DMS53 treated with DMSO at 0.1 percent for 48 hours (cell line): ENCODE measurements around the gene AP4M1.
A peak's percentile ranks its signal among the peaks of the same experiment; 100 is the strongest.

Source experiments
- DNase-seq: peaks from one replicate; lab custom pipeline; 2025; ENCODE audit not compliant: unreplicated experiment; lab: John Stamatoyannopoulos, UW

The AP4M1 gene

DNA sequence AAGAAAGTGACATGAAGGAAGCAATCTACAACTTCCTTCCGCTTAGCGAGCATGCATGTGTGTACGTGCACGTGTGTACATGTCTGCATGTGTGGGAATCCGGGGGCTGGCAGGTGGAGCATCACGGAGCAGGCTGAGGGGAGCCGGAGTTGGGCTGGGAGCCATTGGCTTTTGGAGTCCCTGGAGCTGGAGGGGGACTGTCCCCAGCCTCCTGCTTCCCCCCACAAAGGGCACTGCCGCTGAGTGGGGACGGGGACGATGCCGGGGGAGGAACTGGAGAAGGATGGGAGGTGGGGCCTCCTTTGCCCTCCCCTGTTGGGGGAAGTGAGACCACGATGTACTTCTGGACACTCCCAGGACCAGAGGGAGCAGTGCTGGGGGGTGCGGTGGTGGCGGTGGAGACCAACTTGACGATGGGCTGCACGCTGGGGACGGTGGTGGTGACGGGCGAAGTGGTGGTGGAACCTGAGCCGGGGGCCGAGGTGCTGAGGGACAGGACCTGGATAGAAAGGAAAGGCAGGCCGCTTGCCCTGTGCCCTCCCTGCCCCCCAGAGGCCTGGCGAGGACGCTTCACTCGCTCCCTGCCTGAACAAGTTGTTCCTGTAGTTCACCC, 5.8 kb downstream of the AP4M1 start:
- DNase-seq: no peak

DNA sequence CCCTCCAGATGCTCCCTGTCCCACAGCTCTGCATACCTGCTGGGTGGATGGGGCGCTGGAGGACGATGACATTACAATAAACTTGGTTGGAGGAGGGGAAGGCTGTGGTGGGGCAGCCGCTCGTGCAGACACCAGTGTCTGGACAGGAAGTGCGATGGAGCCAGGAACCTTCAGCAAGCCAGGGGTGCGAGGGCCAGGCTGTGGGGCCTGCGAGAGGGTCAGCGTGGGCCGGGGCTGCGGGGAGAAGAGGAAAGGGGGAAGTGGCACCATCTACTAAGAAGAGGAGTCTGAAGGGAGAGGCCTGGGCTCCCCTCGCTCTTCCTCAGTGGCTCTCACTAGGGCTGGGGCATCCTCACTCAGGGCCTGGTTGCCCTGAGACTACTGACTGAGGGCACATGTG, 6.4 kb downstream of the AP4M1 start:
- no peak for DNase-seq

DNA sequence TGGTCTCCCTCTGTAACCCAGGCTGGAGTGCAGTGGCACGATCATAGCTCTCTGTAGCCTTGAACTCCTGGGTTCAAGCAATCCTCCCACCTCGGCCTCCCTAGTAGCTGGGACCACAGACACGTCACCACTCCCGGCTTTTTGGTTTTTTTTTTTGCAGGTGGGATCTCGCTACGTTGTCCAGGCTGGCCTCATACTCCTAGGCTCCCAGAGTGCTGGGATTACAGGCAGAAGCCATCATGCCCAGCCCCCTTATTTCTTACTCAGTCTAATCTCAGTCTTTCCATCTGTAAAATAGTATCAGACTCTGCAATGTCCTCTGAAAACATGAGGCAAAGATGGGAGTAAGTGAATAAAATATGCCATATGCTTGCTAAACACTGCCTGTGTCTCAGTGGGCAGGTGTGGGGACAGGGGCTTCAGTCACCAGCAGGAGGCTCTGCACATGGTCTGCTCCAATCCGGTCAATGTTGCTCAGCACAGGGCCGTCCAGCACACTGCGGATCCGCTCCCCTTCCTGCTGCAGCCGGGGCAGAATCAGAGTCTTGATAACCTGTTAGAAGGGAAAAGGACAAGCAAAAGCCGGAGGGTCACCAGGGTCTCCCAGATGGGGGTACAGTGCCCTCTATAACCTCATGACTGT, 8.2 kb downstream of the AP4M1 start:
- no peak for DNase-seq

DNA sequence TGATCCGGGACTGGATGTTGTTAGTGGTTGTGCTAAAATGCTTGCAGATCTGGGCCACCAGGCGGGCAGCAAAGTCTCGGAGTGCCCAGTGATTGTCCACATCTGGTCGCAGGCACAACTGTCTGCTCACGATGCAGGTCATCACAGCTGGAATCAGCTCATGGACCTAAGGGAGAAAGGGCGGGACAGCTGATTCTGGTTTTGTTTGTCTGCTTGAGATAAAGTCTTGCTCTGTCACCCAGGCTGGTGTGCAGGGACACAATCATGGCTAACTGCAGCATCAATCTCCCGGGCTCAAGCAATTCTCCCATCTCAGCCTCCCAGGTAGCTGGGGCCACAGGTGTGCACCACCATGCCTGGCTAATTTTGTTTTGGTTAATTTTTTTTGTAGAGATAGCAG, 9.7 kb downstream of the AP4M1 start:
- no peak for DNase-seq

DNA sequence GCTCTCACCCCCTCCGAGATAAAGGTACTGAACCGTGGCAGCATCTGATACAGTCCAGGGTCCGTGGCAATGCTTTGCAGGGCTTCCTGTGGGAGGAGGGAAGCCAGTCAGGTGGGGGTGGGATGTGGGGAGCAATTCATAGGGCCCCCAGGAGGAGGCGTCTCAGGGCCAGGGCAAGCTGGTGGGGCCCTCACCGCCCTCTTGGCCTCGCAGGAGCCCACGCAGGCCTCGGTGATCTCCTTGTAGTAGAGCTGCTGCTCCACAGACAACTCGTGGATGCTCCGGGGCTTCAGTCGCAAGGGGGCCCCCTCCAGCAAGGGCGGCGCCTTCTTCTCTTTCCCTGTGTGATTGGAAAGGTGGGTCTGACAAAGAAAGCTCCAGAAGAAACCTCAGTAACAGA, 10.5 kb downstream of the AP4M1 start:
- DNase-seq: no peak

DNA sequence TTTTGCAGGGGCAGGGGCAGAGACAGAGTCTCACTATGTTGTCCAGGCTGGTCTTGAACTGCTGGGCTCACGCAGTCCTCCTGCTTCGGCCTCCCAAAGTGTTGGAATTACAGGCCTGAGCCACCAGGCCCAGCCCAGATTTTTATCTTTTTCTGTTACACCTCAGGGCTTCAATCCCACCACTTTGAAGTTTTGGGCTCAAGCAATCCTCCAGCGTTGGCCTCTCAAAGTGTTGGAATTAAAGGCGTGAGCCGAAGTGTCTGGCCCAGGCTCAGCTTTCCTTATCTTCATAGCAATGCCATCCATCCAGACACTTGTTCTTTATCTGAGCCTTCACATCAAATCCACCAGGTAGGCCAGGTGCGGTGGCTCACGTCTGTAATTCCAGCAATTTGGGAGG, 13.6 kb downstream of the AP4M1 start:
- DNase-seq: no peak

DNA sequence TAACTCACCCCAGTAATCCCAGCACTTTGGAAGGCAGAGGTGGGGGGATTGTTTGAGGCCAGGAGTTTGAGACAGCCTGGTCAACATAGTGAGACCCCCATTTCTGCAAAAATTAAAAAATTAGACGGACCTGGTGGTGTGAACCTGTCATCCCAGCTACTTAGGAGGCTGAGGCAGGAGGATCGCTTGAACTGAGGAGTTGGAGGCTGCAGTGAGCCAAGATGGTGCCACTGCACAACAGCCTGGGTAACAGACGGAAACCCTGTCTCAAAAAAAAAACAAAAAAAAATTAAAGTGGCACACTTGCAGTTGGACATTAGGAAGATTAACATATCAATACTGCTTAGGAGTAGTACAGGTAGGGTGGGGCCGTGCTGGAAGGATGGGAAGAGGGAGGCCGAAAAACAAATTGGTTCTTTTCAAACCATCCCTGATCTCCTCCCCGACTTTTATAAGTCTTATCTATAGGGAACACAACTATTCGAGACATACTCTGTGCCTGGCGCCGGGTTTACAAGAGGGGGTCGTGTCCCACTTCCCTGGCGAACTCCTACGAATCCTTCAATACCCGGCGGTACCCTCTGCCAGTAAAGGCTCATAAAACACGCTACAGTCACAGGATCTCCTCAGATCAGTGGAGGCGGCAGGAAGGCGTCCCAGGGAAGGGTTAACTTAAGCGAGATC, 17.1 kb downstream of the AP4M1 start:
- DNase-seq: no peak

DNA sequence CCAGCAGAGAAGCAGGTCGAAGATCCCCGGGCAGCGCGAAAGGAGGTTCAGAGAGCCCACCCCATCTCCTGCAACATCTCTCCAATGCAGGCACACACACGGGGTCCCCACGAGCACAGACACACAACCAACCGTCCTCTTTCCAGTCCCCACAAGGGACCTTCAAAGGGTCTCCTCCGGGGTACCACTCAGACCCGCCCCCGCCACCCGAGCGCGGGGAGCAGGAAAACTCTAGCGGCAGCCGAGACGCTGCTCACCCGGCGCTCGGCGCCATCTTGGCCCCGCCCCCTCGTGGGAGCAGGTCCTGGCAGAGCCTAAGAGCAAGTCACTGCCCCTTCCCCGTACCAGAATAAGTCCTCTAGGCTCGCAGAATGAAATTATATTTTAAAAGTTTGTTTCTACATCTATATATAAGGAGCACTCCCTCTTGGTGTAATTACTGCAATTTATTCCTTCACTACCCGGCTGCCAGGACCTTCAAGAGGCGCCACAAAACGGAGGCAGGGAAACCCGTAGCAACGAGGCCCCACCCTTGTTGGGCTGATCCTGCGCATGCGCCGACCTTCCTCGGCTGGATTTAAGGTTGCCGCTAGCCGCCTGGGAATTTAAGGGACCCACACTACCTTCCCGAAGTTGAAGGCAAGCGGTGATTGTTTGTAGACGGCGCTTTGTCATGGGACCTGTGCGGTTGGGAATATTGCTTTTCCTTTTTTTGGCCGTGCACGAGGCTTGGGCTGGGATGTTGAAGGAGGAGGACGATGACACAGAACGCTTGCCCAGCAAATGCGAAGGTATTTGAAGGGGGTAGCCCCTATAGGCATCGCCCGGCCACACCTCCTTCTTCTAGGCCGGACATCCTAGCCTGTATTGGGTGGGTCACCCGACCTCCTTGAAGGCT, 17.9 kb downstream of the AP4M1 start, which contains the start of the genes CNPY4 and TAF6:
TSS of gene CNPY4 (plus strand) at position 563 of the 898 bp plus-strand sequence. CDS start at position 674, 111 bp downstream.
TSS of gene TAF6 (minus strand) at position 287 of the 898 bp plus-strand sequence. CDS start 5,149 bp downstream, outside the sequence.
- DNase-seq: peak; percentile 94

DNA sequence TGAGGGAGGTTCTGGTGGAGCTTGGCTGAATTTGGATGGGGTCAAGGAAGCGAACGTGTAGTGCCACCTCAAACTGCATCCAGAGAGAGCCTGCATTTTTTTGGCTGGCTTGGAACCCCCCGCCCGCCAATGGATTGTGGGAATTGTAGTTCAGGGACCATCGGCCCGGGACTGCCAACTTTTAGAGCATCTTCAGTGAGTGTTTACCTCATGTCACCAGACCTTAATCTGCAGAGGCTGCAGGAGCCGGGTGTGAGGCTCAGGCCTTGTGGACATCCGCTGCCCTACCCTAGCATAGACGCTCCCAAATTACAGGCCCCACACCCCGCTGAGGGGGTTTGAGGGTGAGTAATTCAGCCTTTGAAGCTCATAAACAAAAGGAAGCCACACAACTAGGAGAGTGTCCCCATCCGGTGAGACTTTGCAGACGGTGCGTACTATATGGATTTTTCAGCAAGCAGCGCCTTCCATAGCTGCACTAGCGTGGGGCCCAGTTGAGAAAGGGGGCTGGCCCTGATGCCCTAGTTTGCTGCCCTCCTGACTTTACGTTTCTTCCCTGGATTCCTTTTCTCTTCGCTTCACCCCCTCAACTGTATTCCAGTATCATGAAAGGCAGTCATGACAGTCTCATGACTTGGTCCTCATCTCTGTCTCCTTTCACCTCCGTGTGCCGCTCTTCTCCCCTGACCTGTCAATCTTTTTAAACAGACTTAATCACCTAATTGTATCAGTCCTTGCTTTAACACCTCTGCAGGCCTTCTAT, 18.7 kb downstream of the AP4M1 start:
- peak; percentile 63 for DNase-seq

DNA sequence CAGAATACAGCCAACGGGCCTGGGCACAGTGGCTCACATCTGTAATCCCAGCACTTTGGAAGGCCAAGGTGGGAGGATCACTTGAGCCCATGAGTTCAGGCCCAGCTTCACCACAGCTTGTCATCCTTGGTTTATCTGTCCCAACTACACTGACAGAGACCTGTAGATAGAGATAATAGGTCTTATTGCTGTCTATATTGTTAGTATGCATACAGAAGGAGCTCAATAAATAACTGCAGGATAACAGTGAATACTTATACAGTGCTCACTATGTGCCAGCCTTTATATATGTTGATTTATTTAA, 19.2 kb downstream of the AP4M1 start:
- DNase-seq: no peak

DNA sequence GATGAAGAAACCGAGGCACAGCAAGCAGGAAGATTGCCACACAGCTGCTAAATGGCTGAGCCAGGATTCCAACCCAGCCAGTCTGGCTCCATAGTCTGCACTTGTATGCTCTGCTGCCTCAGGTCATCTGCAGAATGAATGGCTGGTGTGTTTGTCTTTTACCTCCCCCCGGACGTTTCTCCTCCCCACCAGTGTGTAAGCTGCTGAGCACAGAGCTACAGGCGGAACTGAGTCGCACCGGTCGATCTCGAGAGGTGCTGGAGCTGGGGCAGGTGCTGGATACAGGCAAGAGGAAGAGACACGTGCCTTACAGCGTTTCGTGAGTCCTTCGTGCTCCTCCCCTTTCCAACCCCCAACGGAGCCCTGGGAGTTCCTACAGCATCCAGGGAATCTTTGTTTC, 20.6 kb downstream of the AP4M1 start:
- peak; percentile 98 for DNase-seq

DNA sequence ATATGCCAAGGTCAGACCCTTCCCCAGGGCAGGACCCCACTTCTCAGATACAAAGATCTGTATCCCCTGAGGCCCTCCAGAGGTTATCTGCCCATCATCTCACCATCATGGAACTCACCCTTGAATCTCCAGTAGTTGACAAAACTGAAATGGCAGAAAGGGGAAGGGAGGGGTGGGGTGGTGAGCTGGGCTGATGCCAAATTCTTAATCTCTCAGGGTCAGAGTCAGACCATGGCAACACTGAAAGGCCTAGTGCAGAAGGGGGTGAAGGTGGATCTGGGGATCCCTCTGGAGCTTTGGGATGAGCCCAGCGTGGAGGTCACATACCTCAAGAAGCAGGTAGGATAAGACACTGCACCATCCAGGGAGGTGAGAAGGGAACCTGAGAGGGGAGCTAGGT, 21.1 kb downstream of the AP4M1 start:
- DNase-seq: no peak

DNA sequence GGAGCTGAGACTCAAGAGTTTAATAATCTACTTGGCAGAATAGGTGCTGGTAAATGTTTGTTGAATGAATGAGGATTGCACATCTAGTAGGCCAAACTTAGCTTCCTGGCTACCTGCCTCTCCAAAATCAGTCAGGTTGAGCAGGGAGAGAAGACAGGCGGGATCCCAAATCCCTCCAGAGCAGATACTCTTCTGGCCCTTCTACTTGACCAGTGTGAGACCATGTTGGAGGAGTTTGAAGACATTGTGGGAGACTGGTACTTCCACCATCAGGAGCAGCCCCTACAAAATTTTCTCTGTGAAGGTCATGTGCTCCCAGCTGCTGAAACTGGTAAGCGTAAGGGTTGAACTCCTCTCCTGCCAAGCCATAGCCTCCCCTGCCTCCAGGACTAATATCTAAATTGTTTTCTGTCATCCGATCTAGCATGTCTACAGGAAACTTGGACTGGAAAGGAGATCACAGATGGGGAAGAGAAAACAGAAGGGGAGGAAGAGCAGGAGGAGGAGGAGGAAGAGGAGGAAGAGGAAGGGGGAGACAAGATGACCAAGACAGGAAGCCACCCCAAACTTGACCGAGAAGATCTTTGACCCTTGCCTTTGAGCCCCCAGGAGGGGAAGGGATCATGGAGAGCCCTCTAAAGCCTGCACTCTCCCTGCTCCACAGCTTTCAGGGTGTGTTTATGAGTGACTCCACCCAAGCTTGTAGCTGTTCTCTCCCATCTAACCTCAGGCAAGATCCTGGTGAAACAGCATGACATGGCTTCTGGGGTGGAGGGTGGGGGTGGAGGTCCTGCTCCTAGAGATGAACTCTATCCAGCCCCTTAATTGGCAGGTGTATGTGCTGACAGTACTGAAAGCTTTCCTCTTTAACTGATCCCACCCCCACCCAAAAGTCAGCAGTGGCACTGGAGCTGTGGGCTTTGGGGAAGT, 23.1 kb downstream of the AP4M1 start:
- no peak for DNase-seq

DNA sequence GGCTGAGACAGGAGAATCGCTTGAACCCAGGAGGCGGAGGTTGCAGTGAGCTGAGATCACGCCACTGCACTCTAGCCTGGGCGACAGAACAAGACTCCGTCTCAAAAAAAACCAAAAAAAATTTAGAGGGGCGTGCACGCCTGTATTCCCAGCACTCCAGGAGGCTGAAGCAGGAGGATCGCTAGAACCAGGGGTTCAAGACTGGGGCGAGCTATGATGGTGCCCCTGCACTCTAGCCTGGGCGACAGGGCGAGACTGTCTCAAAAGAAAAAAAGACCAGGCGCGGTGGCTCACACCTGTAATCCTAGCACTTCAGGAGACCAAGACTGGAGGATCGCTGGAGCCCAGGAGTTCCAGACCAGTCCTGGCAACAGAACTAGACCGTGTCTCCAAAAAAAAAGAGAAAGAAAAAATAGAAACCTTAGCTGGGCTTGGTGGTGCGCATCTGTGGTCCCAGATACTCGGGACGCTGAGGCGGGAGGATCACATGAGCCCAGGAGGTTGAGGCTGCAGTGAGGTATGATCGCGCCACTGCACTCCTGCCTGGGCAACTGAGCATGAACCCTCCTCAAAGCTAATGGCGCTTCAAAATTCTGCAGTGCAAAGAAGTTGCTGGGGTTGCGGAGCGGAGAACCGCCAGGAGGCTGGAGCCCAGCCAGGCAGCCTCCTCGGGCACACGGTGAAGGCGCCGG, 24.9 kb downstream of the AP4M1 start:
- no peak for DNase-seq

DNA sequence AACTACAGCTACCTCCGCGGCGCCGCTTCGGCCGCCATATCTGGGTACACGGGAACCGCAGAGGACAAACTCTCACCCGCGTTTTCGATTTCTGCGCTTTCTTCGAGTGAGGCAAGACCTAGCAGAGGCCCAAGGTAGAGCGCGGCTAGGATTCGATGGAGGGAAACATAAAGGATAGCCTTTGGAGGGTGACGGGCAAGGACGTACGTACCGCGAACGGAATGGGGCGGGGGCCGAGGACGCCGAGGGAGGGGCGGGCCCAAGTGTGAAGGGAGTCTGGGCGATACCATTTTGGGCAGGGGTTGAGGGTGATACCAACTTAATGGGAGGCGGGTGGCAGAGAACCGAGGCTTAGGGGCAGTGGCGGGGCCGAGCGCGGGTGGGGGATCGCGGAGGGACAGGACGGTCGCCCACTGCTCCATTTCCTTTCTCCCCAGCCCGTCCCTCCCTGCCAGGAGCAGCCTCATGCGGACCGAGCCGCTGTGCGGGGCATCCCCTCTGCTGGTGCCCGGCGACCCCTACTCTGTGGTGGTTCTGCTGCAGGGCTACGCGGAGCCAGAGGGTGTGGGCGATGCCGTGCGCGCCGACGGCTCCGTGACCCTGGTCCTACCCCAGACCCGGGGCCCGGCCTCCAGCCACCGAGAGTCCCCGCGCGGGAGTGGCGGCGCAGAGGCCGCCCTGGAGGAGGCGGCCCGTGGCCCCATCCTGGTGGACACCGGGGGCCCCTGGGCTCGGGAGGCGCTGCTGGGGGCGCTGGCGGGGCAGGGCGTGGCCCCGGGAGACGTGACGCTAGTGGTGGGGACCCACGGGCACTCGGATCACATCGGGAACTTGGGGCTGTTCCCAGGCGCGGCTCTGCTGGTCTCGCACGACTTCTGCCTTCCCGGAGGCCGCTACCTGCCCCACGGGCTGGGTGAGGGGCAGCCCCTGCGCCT, 25.8 kb downstream of the AP4M1 start, which contains the start of gene MBLAC1:
TSS of gene MBLAC1 (plus strand) at position 37 of the 935 bp plus-strand sequence. CDS start at position 466, 429 bp downstream.
- DNase-seq: peak; percentile 89

DNA sequence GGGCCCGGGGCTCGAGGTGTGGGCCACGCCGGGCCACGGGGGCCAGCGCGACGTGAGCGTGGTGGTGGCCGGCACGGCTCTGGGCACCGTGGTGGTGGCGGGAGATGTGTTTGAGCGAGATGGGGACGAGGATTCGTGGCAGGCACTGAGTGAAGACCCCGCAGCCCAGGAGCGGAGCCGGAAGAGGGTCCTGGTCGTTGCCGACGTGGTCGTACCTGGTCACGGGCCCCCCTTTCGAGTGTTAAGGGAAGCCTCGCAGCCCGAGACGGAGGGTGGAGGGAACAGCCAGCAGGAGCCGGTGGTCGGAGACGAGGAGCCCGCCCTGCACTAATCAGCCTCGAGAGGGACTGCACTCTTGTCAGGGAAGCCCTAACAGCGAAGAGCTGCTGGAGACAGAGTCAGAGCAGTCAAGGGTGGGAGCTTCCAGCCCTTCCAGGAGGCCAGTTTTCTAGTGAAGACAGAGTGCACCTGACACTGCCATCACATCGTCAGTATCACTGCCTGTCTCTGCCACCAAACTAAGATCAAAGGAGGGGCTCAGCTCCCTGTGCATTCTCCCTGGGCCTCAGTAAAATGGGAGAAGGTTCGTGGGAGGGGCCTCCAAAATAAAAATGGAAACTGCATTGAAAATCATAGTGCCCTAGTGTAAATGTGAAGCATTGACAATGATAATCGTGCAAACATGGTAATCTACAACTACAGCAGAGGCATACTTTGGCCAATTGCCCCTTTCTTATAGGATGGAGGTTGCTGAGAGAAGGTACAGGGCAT, 26.6 kb downstream of the AP4M1 start:
- DNase-seq: peak; percentile 52

DNA sequence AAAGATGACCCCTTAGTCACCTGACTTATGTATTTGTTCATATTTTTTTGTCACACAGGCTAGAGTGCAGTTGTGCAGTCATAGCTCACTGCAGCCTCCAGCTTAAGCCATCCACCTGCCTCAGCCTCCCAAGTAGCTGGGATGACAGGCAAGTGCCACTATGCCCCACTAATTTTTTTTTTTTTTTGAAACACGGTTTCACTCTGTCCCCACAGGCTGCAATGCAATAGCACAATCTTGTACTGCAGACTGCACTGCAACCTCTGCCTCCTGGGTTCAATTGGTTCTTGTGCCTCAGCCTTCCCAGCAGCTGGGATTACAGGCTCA, 27.2 kb downstream of the AP4M1 start:
- DNase-seq: no peak
